ENCODE data around the gene BCAR3. TPM values are rescaled to one million over a fixed set of nuclear protein-coding genes. Genes with fewer than 3 reads are reported as not detected.
A peak's percentile ranks its signal among the peaks of the same experiment; 100 is the strongest.

BCAR3 gene
- total RNA-seq, 2 donors from 2014 or later = 22.9 to 52.8 TPM

GRCh38 chr1:93694819-93695218 lies 13.2 kb upstream of the BCAR3 start:
- DNase-seq (ENCODE audit: low spot score) = no peak
- TF ChIP-seq POLR2A (IDR thresholded peaks at IDR 0.05) (peak; percentile 22), CTCF (IDR thresholded peaks at IDR 0.05) (no peak)
- H3K9me3 ChIP-seq = no peaks in the 10 kb centered on the region
- WGBS = 39% methylated on average over 3 of the region's 3 CpGs
- no peak overlapping the region for H3K4me3 ChIP-seq
- H3K27ac ChIP-seq = no peak overlapping the region
- no peaks in the 10 kb centered on the region for H3K27me3 ChIP-seq (replicated peaks; ENCODE audit: insufficient read depth)
- intact Hi-C loops (cut with DNase I) = no loop called here
- no peaks in the 10 kb centered on the region for H3K4me1 ChIP-seq (replicated peaks)
- H3K36me3 ChIP-seq = no peaks in the 10 kb centered on the region

- no peak for DNase-seq (ENCODE audit: low spot score)
- Histone ChIP-seq H3K27me3 (replicated peaks; ENCODE audit: insufficient read depth) (no peaks in the 10 kb centered on the region), H3K9me3 (no peaks in the 10 kb centered on the region), H3K4me1 (replicated peaks) (no peaks in the 10 kb centered on the region), H3K27ac (peak overlapping the region in 1 of 2 donors; percentile 2), H3K36me3 (no peaks in the 10 kb centered on the region), H3K4me3 (no peak overlapping the region)
- WGBS = 54% methylated on average over 7 of the region's 7 CpGs
- intact Hi-C loops (cut with DNase I) = no loop called here
- TF ChIP-seq CTCF (IDR thresholded peaks at IDR 0.05) (no peak), POLR2A (IDR thresholded peaks at IDR 0.05) (no peak), POLR2AphosphoS5 (IDR thresholded peaks at IDR 0.05) (no peak)
These were observed 12.4 kb upstream of the BCAR3 start for GRCh38 chr1:93694039-93694438.

- Histone ChIP-seq H3K36me3 (no peaks in the 10 kb centered on the region), H3K27ac (peak overlapping the region; percentile 2 to 47), H3K9me3 (no peaks in the 10 kb centered on the region), H3K27me3 (replicated peaks; ENCODE audit: insufficient read depth) (no peaks in the 10 kb centered on the region), H3K4me1 (replicated peaks) (no peaks in the 10 kb centered on the region), H3K4me3 (no peak overlapping the region)
- peak; percentile 78 for DNase-seq (ENCODE audit: low spot score)
- 37% methylated on average over 7 of the region's 7 CpGs for WGBS
- no peak for TF ChIP-seq CTCF (IDR thresholded peaks at IDR 0.05)
- peak; percentile 55 for TF ChIP-seq POLR2AphosphoS5 (IDR thresholded peaks at IDR 0.05)
- peak; percentile 50 for TF ChIP-seq POLR2A (IDR thresholded peaks at IDR 0.05)
- intact Hi-C loops (cut with DNase I) = no loop called here
These were observed 11.4 kb upstream of the BCAR3 start for GRCh38 chr1:93692983-93693591.

GRCh38 chr1:93692451-93692861 lies 10.8 kb upstream of the BCAR3 start:
- Histone ChIP-seq H3K27me3 (replicated peaks; ENCODE audit: insufficient read depth) (no peaks in the 10 kb centered on the region), H3K4me3 (no peak overlapping the region), H3K27ac (peak overlapping the region; percentile 2 to 47), H3K9me3 (no peaks in the 10 kb centered on the region), H3K36me3 (no peaks in the 10 kb centered on the region), H3K4me1 (replicated peaks) (no peaks in the 10 kb centered on the region)
- TF ChIP-seq CTCF (IDR thresholded peaks at IDR 0.05) (no peak), POLR2AphosphoS5 (IDR thresholded peaks at IDR 0.05) (no peak), POLR2A (IDR thresholded peaks at IDR 0.05) (no peak)
- DNase-seq (ENCODE audit: low spot score) = no peak
- 15% methylated on average over 2 of the region's 2 CpGs for WGBS
- intact Hi-C loops (cut with DNase I) = no loop called here

GRCh38 chr1:93692026-93692425 lies 10.4 kb upstream of the BCAR3 start:
- intact Hi-C loops (cut with DNase I) = no loop called here
- 56% methylated on average over 4 of the region's 4 CpGs for WGBS
- no peak for DNase-seq (ENCODE audit: low spot score)
- H3K4me3 ChIP-seq = no peak overlapping the region
- no peaks in the 10 kb centered on the region for H3K9me3 ChIP-seq
- H3K36me3 ChIP-seq = no peaks in the 10 kb centered on the region
- no peaks in the 10 kb centered on the region for H3K27me3 ChIP-seq (replicated peaks; ENCODE audit: insufficient read depth)
- H3K4me1 ChIP-seq (replicated peaks) = no peaks in the 10 kb centered on the region
- TF ChIP-seq POLR2A (IDR thresholded peaks at IDR 0.05) (no peak), CTCF (IDR thresholded peaks at IDR 0.05) (no peak), POLR2AphosphoS5 (IDR thresholded peaks at IDR 0.05) (no peak)
- peak overlapping the region in 1 of 2 donors; percentile 47 for H3K27ac ChIP-seq

Data from prostate gland (tissue), 2 donors.